SK-N-SH (cell line): Measurements from ENCODE around the gene EXOC2. TPM values are rescaled to one million over a fixed set of nuclear protein-coding genes. Genes with fewer than 3 reads are reported as not detected.

Experiments used
- CTCF ChIA-PET: fragments of 300-600, 350-600 bp; formaldehyde crosslinking; extraction: SDS; loops from one replicate; lab custom pipeline; 2021; lab: Yijun Ruan, JAX
- POLR2A ChIA-PET: fragments of 350-600 bp; sonication (Branson Sonifier 250); formaldehyde crosslinking; extraction: SDS; loops from one replicate; lab custom pipeline; 2020; ENCODE audit warnings: antibody characterized with exemption, inconsistent platforms; lab: Yijun Ruan, JAX
- DNase-seq: peaks from one replicate; pipeline ENCODE4 v3.0.0; 2012
- H2AFZ ChIP-seq: fragments of 200-600 bp; sonication (generic); 2 replicates; pipeline ENCODE4 v1.8.1; 2016; ENCODE audit warnings: antibody characterized with exemption, mild to moderate bottlenecking, low read depth
- H3F3A ChIP-seq: fragments of 200-600 bp; sonication (generic); replicated peaks from 2 replicates; pipeline ENCODE3; 2016; ENCODE audit warnings: antibody characterized with exemption, mild to moderate bottlenecking; ENCODE audit not compliant: insufficient read depth
- H3K27ac ChIP-seq, 2 experiments: fragments of 200-500 bp in 1 of 2; fragments of 200-600 bp in 1 of 2; sonication (Bioruptor generic) in 1 of 2; sonication (generic), shearing (Covaris generic) in 1 of 2; 2 replicates each; pipeline versions ENCODE4 v1.5.1 to v1.6.1; 2014 to 2016; ENCODE audit warnings: low read depth in 2 of 2, inconsistent platforms in 1 of 2, low read length in 1 of 2, mild to moderate bottlenecking in 1 of 2, mixed read lengths in 1 of 2
- H3K27me3 ChIP-seq: fragments of 200-600 bp; sonication (generic), shearing (Covaris generic); 2 replicates; pipeline ENCODE4 v1.6.1; 2016; ENCODE audit warnings: mixed run types; ENCODE audit not compliant: insufficient read depth
- H3K36me3 ChIP-seq, 2 experiments: fragments of 200-500 bp in 1 of 2; fragments of 200-600 bp in 1 of 2; sonication (Bioruptor generic) in 1 of 2; sonication (generic) in 1 of 2; replicated peaks in 1 of 2; 2 replicates each; pipeline versions ENCODE3 to v1.5.1; 2014 to 2016; ENCODE audit warnings: low read length in 1 of 2, mild to moderate bottlenecking in 1 of 2; ENCODE audit not compliant: insufficient read depth in 2 of 2, control insufficient read depth in 1 of 2
- H3K4me1 ChIP-seq, 2 experiments: fragments of 200-500 bp in 1 of 2; fragments of 200-600 bp in 1 of 2; sonication (Bioruptor generic) in 1 of 2; sonication (generic), shearing (Covaris generic) in 1 of 2; 2 replicates each; pipeline versions ENCODE4 v1.5.1 to v1.6.1; 2014 to 2016; ENCODE audit warnings: low read depth in 1 of 2, low read length in 1 of 2, mixed run types in 1 of 2; ENCODE audit not compliant: insufficient read depth in 2 of 2, control insufficient read depth in 1 of 2
- H3K4me2 ChIP-seq: fragments of 200-600 bp; sonication (generic), shearing (Covaris generic); 2 replicates; pipeline ENCODE4 v1.6.1; 2017; ENCODE audit warnings: mixed run types
- H3K4me3 ChIP-seq, 2 experiments: fragments of 200-500 bp in 1 of 2; fragments of 200-600 bp in 1 of 2; sonication (Bioruptor generic) in 1 of 2; sonication (generic), shearing (Covaris generic) in 1 of 2; 2 replicates each; pipeline versions ENCODE4 v1.5.1 to v1.8.1; 2014 to 2016; ENCODE audit warnings: low read depth in 2 of 2, inconsistent platforms in 1 of 2, low read length in 1 of 2, mild to moderate bottlenecking in 1 of 2, mixed read lengths in 1 of 2, moderate library complexity in 1 of 2
- H3K79me2 ChIP-seq: fragments of 200-600 bp; sonication (generic); 2 replicates; pipeline ENCODE4 v1.8.1; 2017; ENCODE audit warnings: mild to moderate bottlenecking; ENCODE audit not compliant: insufficient read depth
- H3K9ac ChIP-seq: fragments of 200-600 bp; sonication (generic); 2 replicates; pipeline ENCODE4 v1.6.1; 2017; ENCODE audit warnings: mixed run types
- H3K9me2 ChIP-seq: fragments of 200-600 bp; sonication (generic); 2 replicates; pipeline ENCODE4 v1.6.1; 2017; ENCODE audit warnings: mixed run types
- H3K9me3 ChIP-seq: fragments of 200-600 bp; sonication (generic); 2 replicates; pipeline ENCODE4 v1.6.1; 2017; ENCODE audit warnings: mixed run types, mild to moderate bottlenecking, moderate library complexity
- H4K20me1 ChIP-seq: fragments of 200-600 bp; sonication (generic); 2 replicates; pipeline ENCODE4 v1.6.1; 2017; ENCODE audit warnings: mild to moderate bottlenecking, mixed run types; ENCODE audit not compliant: insufficient read depth
- CHD2 ChIP-seq: fragments of 150-350 bp; IDR thresholded peaks from 2 replicates; pipeline ENCODE4 v1.6.1; 2018; ENCODE audit warnings: low read length; ENCODE audit not compliant: partially characterized antibody
- ELF1 ChIP-seq: IDR thresholded peaks from 2 replicates; pipeline ENCODE4 v1.4.0; 2012
- EZH2phosphoT487 ChIP-seq: fragments of 200-600 bp; sonication (generic); IDR thresholded peaks from 2 replicates; pipeline ENCODE4 v1.6.1; 2017; ENCODE audit warnings: low read depth, mixed run types, mild to moderate bottlenecking, antibody characterized with exemption, moderate library complexity, borderline replicate concordance
- FOXJ3 ChIP-seq: sonication (generic); formaldehyde crosslinking; IDR thresholded peaks from 2 replicates; pipeline ENCODE4 v1.5.1; 2020; ENCODE audit warnings: mild to moderate bottlenecking, missing genetic modification reagents
- FOXM1 ChIP-seq: IDR thresholded peaks from 2 replicates; pipeline ENCODE4 v1.4.0; 2012; ENCODE audit warnings: low read depth, mild to moderate bottlenecking
- GATA2 ChIP-seq: sonication (generic); formaldehyde crosslinking; IDR thresholded peaks from 2 replicates; pipeline ENCODE4 v1.5.0; 2020; ENCODE audit warnings: mild to moderate bottlenecking, missing genetic modification reagents
- JUND ChIP-seq: IDR thresholded peaks from 2 replicates; pipeline ENCODE4 v1.4.0; 2012
- MEF2A ChIP-seq: IDR thresholded peaks from 2 replicates; pipeline ENCODE4 v1.4.0; 2012; ENCODE audit warnings: low read depth, borderline replicate concordance
- MXI1 ChIP-seq: IDR thresholded peaks from 2 replicates; pipeline ENCODE4 v1.6.1; 2012; ENCODE audit warnings: mild to moderate bottlenecking, low read depth, low read length, improper control_type of control experiment
- NRF1 ChIP-seq: IDR thresholded peaks from 2 replicates; pipeline ENCODE4 v1.6.1; 2012; ENCODE audit warnings: low read depth, mild to moderate bottlenecking, low read length
- PBX3 ChIP-seq: IDR thresholded peaks from 2 replicates; pipeline ENCODE4; 2012
- REST ChIP-seq: IDR thresholded peaks from 2 replicates; pipeline ENCODE4 v1.6.1; 2012; ENCODE audit warnings: mild to moderate bottlenecking, low read depth, low read length, moderate library complexity
- RFX5 ChIP-seq: IDR thresholded peaks from 2 replicates; pipeline ENCODE4 v1.6.1; 2012; ENCODE audit warnings: mild to moderate bottlenecking, improper control_type of control experiment, low read length
- TAF1 ChIP-seq: IDR thresholded peaks from 2 replicates; pipeline ENCODE4 v1.6.1; 2012; ENCODE audit warnings: low read depth, mild to moderate bottlenecking, low read length, moderate library complexity, borderline replicate concordance
- TCF12 ChIP-seq: IDR thresholded peaks from 2 replicates; pipeline ENCODE4 v1.4.0; 2012
- TEAD4 ChIP-seq: IDR thresholded peaks from 2 replicates; pipeline ENCODE4 v1.4.0; 2012; ENCODE audit warnings: mild to moderate bottlenecking, borderline replicate concordance; ENCODE audit not compliant: insufficient read depth
- WGBS: methylation state at CpG from one replicate; pipeline ENCODE4 v1.1.6; 2017; ENCODE audit warnings: low lambda C conversion rate; 5-methylcytosine and 5-hydroxymethylcytosine counted together
- polyA plus RNA-seq, 3 experiments: library from polyadenylated mRNA; depleted of rRNA; stranded (reverse); fragments of >200 nt; gene quantifications; 2 replicates each; pipeline ENCODE4 v1.2.3, GENCODE V29; 2012

EXOC2 gene
- polyA plus RNA-seq, 1 of the 3 experiments (the other 2 are of a cell fraction), result 10.6 TPM

DNA sequence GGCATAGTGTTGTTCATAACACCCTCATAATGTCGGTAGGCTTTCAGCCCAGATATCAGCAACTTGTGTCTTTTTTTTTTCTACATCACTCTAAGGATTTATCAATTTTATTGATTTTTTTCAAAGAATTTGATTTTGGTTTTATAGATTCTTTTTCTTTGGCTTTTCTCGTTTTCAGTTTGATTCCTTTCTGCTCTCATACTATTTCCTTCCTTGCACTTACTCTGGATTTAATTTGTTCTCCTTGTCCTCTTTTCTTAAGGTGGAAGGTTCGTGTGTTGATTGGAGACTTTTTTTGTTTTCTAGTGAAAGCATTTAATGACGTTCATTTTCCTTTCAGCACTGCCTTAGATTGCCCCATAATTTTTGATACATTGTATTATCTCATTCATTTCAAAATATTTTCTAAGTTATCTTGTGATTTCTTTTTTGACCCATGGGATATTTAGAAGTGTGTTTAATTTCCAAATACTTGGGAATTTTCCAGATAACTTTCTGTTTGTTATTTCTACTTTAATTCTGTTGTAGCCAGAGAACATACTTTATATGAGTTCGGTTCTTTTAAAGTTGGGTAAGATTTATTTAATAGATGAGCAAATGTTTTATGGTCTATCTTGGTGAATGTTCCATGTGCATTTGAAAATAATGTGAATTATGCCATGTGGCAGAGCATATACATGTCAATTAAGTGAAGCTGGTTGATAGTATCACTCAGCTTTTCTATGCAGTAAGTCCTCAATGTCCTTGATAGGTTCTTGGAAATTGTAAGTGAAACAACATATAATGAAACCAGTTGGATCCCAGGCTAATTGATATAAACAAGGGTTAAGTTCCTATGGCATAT is 238.6 kb downstream of the EXOC2 start:
- no peak for TF ChIP-seq ELF1
- no peak for TF ChIP-seq GATA2
- no peak for TF ChIP-seq PBX3
- no peak for TF ChIP-seq TEAD4
- TF ChIP-seq CHD2, result no peak
- no peak for TF ChIP-seq TAF1
- TF ChIP-seq MEF2A, result no peak
- no peak for TF ChIP-seq FOXM1
- TF ChIP-seq MXI1, result no peak
- no peak for TF ChIP-seq TCF12
- TF ChIP-seq EZH2phosphoT487, result no peak
- TF ChIP-seq RFX5, result no peak
- TF ChIP-seq JUND, result no peak
- TF ChIP-seq REST, result no peak
- no peak for TF ChIP-seq NRF1
- no peak for TF ChIP-seq FOXJ3
- no peak overlapping the region for H3K4me3 ChIP-seq
- H2AFZ ChIP-seq, result no peak overlapping the region
- peaks cover 4% of the 10 kb centered on the region; the same call in 1 of the 2 replicates for H3K9me3 ChIP-seq
- CTCF ChIA-PET, result no interaction called here
- H3K9ac ChIP-seq, result no peak overlapping the region
- H3K79me2 ChIP-seq, result no peaks in the 10 kb centered on the region
- WGBS, result 4% methylated on average over 5 of the region's 5 CpGs
- POLR2A ChIA-PET, result no interaction called here
- no peak overlapping the region for H3K27ac ChIP-seq
- H4K20me1 ChIP-seq, result no peaks in the 10 kb centered on the region
- no peaks in the 10 kb centered on the region for H3K36me3 ChIP-seq
- no peaks in the 10 kb centered on the region; the same call in 1 of the 2 replicates for H3K9me2 ChIP-seq
- DNase-seq, result no peak
- no peaks in the 10 kb centered on the region for H3F3A ChIP-seq
- H3K4me2 ChIP-seq, result no peak overlapping the region
- peaks cover 40% of the 10 kb centered on the region; the same call in 1 of the 2 replicates for H3K27me3 ChIP-seq
- H3K4me1 ChIP-seq, result no peaks in the 10 kb centered on the region; a peak in 1 of 4 replicates
